CD4-positive, alpha-beta T cell (primary cell): ENCODE results near the gene TMEFF2. TPM values are rescaled to one million over a fixed set of nuclear protein-coding genes. Genes with fewer than 3 reads are reported as not detected.

Source experiments
- ATAC-seq: fragments of 200-7000 bp; cut with Tn5 transposase; one replicate; pipeline ENCODE4 v1.10.0; 2022; ENCODE audit warnings: mild to moderate bottlenecking; ENCODE audit not compliant: poor library complexity
- CTCF ChIA-PET: fragments of 350-600 bp; sonication (Branson Sonifier 250); formaldehyde crosslinking; loops from one replicate; lab custom pipeline; 2021; ENCODE audit warnings: antibody characterized with exemption, inconsistent platforms; lab: Charles Lee
- POLR2A ChIA-PET: fragments of 350-600 bp; sonication (Branson Sonifier 250); formaldehyde crosslinking; loops from one replicate; lab custom pipeline; 2021; ENCODE audit warnings: antibody characterized with exemption, inconsistent platforms; lab: Charles Lee
- DNase-seq, 14 experiments: peaks; one replicate each; pipeline ENCODE4 v3.0.0-alpha.2; 2013 to 2020; ENCODE audit warnings: mixed read lengths in 2 of 14
- H3K27ac ChIP-seq, 2 donors: one replicate each; pipeline versions ENCODE4 v1.5.1 to v1.7.0; 2013; ENCODE audit warnings: low read length in 2 of 2, low read depth in 1 of 2, mild to moderate bottlenecking in 1 of 2
- H3K27me3 ChIP-seq, 2 experiments: 1 replicate in 1 of 2; 2 replicates in 1 of 2; pipeline versions ENCODE4 v1.6.1 to v1.7.0; 2013; ENCODE audit warnings: low read length in 2 of 2, control low read depth in 1 of 2, mild to moderate bottlenecking in 1 of 2, moderate library complexity in 1 of 2; ENCODE audit not compliant: insufficient read depth in 2 of 2, control insufficient read depth in 1 of 2
- H3K36me3 ChIP-seq: one replicate; pipeline ENCODE4 v1.6.1; 2013; ENCODE audit warnings: low read length, control low read depth; ENCODE audit not compliant: insufficient read depth
- H3K4me1 ChIP-seq: one replicate; pipeline ENCODE4 v1.6.1; 2013; ENCODE audit warnings: low read length, control low read depth; ENCODE audit not compliant: insufficient read depth
- H3K4me3 ChIP-seq: one replicate; pipeline ENCODE4 v1.5.1; 2013; ENCODE audit warnings: mild to moderate bottlenecking, low read length, moderate library complexity
- H3K9me3 ChIP-seq, 2 experiments: 1 replicate in 1 of 2; 2 replicates in 1 of 2; pipeline versions ENCODE4 v1.6.1 to v1.7.0; 2013; ENCODE audit warnings: low read length in 2 of 2, mild to moderate bottlenecking in 2 of 2, control low read depth in 1 of 2, moderate library complexity in 1 of 2; ENCODE audit not compliant: control insufficient read depth in 1 of 2, insufficient read depth in 1 of 2
- H3K27ac Mint-ChIP-seq: one replicate; pipeline ENCODE4 v1.8.0; 2020; ENCODE audit warnings: mixed read lengths
- H3K27me3 Mint-ChIP-seq: one replicate; pipeline ENCODE4 v1.8.0; 2021; ENCODE audit warnings: mixed read lengths
- H3K36me3 Mint-ChIP-seq: one replicate; pipeline ENCODE4 v1.8.0; 2021; ENCODE audit warnings: low read depth, mixed read lengths
- H3K4me1 Mint-ChIP-seq: one replicate; pipeline ENCODE4 v1.8.0; 2021; ENCODE audit warnings: low read depth, mixed read lengths
- H3K4me3 Mint-ChIP-seq: one replicate; pipeline ENCODE4 v1.8.0; 2020; ENCODE audit warnings: mild to moderate bottlenecking, mixed read lengths
- H3K9me3 Mint-ChIP-seq: one replicate; pipeline ENCODE4 v1.8.0; 2020; ENCODE audit warnings: mixed read lengths
- intact Hi-C, 2 experiments: fragments of 100-400 bp; cut with DNase I in 1 of 2; cut with micrococcal nuclease in 1 of 2; formaldehyde crosslinking; loops; one replicate each; pipeline versions ENCODE4 v1.15.1 to v1.9.0; 2023 to 2025; cut with DNase I, micrococcal nuclease
- total RNA-seq, 174 experiments: library from RNA in 2 of 174; stranded (reverse) in 2 of 174; gene quantifications; one replicate each; pipeline ENCODE4 v1.2.3 and lab custom pipeline; 2021 to 2026
- TF ChIP-seq, protein P1 (sequence below): fragments of 200-600 bp; IDR thresholded peaks from one replicate; pipeline ENCODE4 v1.8.0; 2022; ENCODE audit warnings: antibody characterized with exemption, mild to moderate bottlenecking

The TMEFF2 gene
- total RNA-seq, 2 experiments from 2014 or later = not detected

DNA sequence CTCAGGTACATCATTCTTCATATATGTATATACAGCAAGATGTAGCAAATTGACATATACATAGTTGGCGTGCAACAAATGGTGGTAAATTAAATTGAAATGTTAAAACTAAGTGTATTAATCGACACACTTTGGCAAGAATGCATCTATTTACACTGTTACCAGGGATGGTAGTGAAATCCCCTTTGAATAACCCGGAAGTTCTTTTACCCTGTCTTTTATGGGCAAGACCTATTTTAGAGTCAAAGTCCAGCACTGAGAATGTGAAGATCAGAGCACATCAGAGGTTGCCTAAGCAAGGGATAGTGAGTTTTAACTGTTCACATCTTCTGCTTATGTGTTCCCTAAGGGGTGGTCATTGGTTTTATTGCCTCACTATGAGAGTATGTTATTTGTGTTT is 7.6 kb upstream of the TMEFF2 start:
- no peak for DNase-seq
- Mint-ChIP-seq H3K4me3 (no peak overlapping the region), H3K9me3 (no peaks in the 10 kb centered on the region), H3K27me3 (peaks cover 50% of the 10 kb centered on the region), H3K4me1 (no peaks in the 10 kb centered on the region), H3K36me3 (no peaks in the 10 kb centered on the region), H3K27ac (no peak overlapping the region)
- no peak for ATAC-seq
- Histone ChIP-seq H3K36me3 (no peaks in the 10 kb centered on the region), H3K27me3 (peaks cover 3 to 23% of the 10 kb centered on the region in 2 experiments), H3K4me1 (no peaks in the 10 kb centered on the region), H3K9me3 (no peaks in the 10 kb centered on the region), H3K27ac (no peak overlapping the region), H3K4me3 (no peak overlapping the region)
- intact Hi-C loops = no loop called here
- ChIA-PET POLR2A (no interaction called here), CTCF (no interaction called here)
- TF ChIP-seq, protein P1, sequence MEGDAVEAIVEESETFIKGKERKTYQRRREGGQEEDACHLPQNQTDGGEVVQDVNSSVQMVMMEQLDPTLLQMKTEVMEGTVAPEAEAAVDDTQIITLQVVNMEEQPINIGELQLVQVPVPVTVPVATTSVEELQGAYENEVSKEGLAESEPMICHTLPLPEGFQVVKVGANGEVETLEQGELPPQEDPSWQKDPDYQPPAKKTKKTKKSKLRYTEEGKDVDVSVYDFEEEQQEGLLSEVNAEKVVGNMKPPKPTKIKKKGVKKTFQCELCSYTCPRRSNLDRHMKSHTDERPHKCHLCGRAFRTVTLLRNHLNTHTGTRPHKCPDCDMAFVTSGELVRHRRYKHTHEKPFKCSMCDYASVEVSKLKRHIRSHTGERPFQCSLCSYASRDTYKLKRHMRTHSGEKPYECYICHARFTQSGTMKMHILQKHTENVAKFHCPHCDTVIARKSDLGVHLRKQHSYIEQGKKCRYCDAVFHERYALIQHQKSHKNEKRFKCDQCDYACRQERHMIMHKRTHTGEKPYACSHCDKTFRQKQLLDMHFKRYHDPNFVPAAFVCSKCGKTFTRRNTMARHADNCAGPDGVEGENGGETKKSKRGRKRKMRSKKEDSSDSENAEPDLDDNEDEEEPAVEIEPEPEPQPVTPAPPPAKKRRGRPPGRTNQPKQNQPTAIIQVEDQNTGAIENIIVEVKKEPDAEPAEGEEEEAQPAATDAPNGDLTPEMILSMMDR = no peak

DNA sequence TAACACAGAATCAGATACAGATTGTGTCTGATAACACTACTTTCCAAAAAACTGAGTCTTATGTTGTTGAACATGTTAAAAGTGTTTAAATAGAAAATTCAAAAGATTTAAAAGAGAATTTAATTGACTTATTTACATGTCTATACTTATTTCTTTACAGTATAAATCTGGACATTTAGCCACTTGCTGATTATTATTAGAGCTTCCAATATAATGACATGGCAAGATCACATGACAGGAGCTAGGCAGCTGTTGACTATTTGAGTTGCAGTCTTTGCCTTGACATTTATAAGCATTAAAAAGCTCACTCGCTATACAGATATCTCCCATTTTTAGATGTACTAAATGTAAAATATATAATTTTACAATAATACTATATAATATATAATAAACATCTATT is 6.4 kb upstream of the TMEFF2 start:
- TF ChIP-seq, protein P1 = no peak
- Histone ChIP-seq H3K27me3 (peaks cover 10 to 35% of the 10 kb centered on the region in 2 experiments), H3K9me3 (no peaks in the 10 kb centered on the region), H3K4me1 (peaks cover 6% of the 10 kb centered on the region), H3K36me3 (no peaks in the 10 kb centered on the region), H3K27ac (no peak overlapping the region), H3K4me3 (no peak overlapping the region)
- Mint-ChIP-seq H3K27ac (no peak overlapping the region), H3K27me3 (peaks cover 59% of the 10 kb centered on the region), H3K4me3 (no peak overlapping the region), H3K36me3 (no peaks in the 10 kb centered on the region), H3K4me1 (peaks cover 10% of the 10 kb centered on the region), H3K9me3 (no peaks in the 10 kb centered on the region)
- DNase-seq = no peak
- ATAC-seq = no peak
- intact Hi-C loops = no loop called here
- CTCF ChIA-PET = interaction anchor here (0.7 kb wide), 1 partner anchor 727 kb away, joined by 5 read pairs; no protein-coding TSS in a partner anchor
- POLR2A ChIA-PET = no interaction called here

DNA sequence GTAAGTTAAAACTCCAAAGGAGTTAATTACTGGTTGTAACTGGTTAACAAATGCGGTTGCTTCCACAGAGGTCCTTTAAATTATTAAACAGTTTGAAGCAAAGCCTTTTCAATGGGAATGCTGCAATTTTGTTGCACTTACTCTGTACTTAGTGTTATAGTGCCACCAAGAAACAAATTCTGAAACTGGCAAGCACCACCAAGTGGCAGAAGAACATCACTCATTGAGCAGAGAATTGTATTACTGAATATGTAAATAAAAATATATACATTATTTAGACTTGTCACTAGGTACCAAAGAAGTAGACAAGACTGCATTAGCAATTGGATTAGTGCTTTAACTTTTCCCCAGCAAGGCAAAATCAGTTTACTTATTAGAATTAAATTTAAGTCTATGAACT is 2.6 kb upstream of the TMEFF2 start:
- Mint-ChIP-seq H3K9me3 (no peaks in the 10 kb centered on the region), H3K4me3 (no peak overlapping the region), H3K27me3 (peaks cover 82% of the 10 kb centered on the region), H3K27ac (no peak overlapping the region), H3K36me3 (no peaks in the 10 kb centered on the region), H3K4me1 (peaks cover 37% of the 10 kb centered on the region)
- ChIA-PET POLR2A (no interaction called here), CTCF (no interaction called here)
- peaks cover 0 to 16% of the 10 kb centered on the region in 2 experiments for H3K9me3 ChIP-seq
- H3K36me3 ChIP-seq = no peaks in the 10 kb centered on the region
- H3K27me3 ChIP-seq = peaks cover 42 to 73% of the 10 kb centered on the region in 2 experiments
- H3K27ac ChIP-seq = no peak overlapping the region
- ATAC-seq (no peak), DNase-seq (no peak)
- H3K4me3 ChIP-seq = no peak overlapping the region
- intact Hi-C loops = no loop called here
- TF ChIP-seq, protein P1 = no peak
- peaks cover 28% of the 10 kb centered on the region for H3K4me1 ChIP-seq
